GM18517 (cell line): ENCODE measurements around the gene MYO15A.

Experiments used
- ATAC-seq: cut with Tn5 transposase; IDR thresholded peaks from one replicate; pipeline ENCODE4 v1.9.1; 2021; ENCODE audit warnings: mild to moderate bottlenecking, moderate library complexity; ENCODE audit not compliant: unreplicated experiment

Gene MYO15A

DNA sequence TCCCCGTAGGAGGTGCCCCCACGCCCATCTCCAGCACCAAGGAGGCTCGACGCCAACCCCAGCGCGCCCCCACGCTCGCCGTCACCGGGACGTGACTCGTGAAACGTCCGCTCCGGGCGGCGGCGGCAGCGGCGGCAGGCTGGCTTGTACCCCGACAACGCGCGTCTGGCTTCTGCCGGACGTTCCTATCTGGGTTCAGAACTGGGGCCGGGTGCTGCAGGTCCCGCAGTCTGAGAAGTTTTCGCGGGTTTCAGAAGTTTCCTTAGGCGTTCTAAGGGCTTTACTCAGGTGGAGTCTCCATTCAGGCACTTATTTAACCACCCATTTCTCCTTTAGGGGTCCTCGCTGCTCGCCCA lies 74.4 kb downstream of the MYO15A start:
- peak; percentile 20 for ATAC-seq

DNA sequence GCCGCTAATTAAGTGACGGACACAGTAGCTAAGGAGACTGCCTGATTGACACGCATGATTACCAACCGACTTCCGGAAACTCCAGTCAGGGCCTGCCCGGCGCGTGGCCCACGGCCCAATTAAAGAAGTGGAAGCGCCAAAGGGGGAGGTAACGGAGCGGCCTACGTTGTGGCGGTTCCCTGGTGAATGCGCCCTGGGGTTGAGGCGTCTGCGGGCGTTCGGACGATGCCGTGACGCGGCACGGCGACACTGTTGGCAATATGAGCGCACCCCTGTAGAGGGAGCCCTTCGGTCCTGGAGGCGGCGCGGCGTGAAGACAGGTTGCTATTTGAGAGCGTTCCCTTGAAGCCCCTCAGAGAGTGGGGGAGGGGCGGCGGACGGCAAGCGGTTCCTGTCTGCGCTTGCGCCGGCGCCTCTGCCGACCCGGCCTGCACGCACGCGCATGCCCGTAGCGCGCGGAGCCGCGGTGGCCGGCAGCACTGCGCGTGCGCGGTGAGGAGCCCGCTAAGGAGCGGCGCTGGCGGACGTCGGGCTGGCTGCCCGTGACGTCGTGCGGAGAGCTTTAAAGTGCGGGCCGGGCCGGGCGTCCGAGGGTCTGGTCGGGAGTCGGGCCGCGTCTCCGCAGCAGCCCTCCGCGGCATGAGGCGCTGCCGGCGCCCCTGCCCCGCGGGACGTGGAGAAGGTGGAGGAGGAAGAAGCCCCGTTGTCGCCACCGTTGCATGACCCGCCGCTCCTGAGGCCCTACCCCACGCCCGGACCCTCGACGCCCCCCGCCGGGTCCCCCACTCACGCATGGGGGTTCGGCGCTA lies 75.0 kb downstream of the MYO15A start, which contains the start of gene ALKBH5:
ALKBH5 (plus strand) TSS at position 495 of the 809 bp plus-strand sequence. CDS start 416 bp downstream, outside the sequence.
- peak; percentile 85 for ATAC-seq

- no peak for ATAC-seq
These were observed 75.8 kb downstream of the MYO15A start for GRCh38 chr17:18184143-18185031.

DNA sequence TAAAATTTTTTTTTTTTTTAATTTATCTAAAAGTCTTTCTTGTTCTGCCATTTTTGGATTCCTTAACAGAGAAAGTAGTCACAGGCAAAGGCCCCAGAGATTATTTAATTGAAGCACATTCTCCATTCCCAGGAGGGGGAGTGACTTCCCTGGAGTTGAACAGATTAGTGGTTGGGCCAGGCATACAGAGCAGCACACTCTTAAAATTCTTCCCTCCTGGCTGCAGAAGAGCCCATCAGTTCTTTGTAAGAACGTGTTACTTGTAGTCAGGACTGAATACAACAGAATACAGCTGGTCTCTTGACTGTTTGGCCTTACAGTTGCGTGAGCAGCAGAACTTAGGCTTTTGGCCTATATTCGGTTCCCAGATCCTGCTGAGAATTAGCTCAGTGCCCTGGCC lies 76.8 kb downstream of the MYO15A start:
- no peak for ATAC-seq

- no peak for ATAC-seq
These were observed 77.5 kb downstream of the MYO15A start for GRCh38 chr17:18185832-18186626.

DNA sequence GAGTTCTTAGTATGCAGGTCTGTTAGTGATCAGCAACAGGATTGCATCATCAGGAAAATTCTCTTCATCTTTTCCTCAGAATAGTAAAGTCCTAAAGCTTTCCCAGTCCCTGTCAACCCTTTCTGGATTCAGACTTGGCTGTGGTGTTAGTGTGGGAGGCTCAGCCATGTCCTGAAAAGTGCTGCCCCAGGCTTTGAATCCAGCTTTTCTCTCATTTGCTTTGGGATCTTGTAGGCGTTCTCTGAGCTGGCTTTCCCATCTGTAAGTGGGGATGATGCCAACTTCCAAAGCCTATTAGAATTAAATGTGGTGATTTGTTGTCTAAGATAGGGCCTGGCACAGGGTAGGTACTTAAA lies 78.0 kb downstream of the MYO15A start:
- ATAC-seq = no peak

- ATAC-seq = no peak
These were observed 78.7 kb downstream of the MYO15A start for GRCh38 chr17:18187226-18187625.

DNA sequence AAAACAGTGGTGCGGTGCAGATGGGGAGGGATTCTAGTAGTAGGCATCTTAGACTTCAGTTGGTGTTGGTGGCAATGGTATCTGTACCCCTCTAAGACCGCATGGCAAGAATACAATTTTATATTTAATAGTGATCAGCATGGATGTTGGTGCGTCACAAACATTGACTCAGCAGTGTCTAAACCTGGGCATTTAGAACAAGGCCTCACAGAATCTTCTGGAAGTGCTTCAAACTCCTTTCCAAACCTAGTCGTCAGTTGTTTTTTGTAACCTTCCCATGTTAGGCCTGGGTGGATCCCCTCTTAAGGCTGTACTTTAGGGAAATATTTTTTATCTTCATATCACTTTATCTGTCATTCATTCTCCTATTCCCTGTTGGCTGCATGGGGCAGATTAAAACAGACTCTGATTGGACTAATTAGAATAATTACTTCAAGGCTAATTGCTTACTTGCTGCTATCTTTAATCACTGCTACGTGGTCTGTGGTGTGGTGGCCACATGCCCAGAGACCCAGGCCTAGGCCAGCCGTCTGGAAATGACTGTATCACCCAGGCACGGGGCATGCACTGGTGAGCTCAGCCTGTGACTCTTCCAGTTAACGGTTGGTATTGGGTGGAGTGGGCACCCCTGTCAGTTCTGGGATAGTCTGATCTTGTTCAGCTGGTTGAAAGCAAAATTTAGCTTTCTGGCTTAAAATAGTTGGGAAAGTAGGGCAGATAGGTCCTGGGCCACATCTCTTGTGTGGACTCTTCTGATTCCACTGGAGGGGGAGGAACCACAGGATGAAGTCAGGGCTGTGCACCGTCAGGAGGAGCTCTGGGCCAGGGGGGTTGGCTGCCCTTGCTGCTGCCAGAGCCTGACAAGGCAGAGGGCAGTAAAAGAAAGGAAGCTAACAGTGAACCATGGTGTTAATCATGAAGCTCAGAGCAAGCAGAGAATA lies 79.5 kb downstream of the MYO15A start:
- ATAC-seq = no peak

GRCh38 chr17:18190628-18191235 lies 82.2 kb downstream of the MYO15A start:
- no peak for ATAC-seq

GRCh38 chr17:18191236-18191667 lies 82.7 kb downstream of the MYO15A start:
- no peak for ATAC-seq

- ATAC-seq = no peak
These were observed 83.4 kb downstream of the MYO15A start for GRCh38 chr17:18191967-18192366.

DNA sequence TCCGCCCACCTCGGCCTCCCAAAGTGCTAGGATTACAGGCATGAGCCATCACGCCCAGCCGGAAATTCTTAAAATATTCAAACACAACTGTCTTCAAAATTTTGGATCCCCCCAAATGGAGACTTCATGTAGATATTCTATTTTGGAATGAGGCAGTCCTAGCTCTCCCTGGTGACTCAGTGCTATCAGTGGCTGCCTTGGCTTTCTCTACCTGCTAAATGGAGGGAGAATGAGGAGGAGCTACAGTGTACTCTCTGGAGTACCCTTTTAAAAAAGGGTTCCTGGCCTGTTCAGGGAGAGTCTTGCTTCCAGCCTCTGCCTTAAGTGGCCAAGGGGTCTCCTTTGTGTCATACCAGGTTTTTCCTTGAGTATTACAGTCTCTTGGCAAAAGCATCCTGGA lies 85.8 kb downstream of the MYO15A start:
- no peak for ATAC-seq

DNA sequence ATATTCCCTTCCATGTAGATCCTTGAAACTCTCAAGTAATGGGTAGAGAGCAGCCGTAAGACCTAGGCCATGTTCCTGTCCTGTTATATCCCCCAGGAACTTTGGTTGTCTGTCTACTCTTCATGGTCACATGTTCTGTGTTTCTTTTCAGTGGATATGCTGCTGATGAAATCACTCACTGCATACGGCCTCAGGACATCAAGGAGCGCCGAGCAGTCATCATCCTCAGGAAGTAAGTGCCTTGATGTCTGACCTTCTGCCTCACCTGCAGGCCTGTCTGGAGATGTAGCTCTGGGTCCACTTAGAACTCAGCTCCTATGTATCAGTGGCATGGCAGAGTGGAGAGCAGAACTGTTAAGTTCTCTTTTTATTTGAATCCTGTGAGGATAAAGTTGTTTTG lies 86.2 kb downstream of the MYO15A start:
- ATAC-seq = no peak

GRCh38 chr17:18195246-18195645 lies 86.7 kb downstream of the MYO15A start:
- no peak for ATAC-seq

DNA sequence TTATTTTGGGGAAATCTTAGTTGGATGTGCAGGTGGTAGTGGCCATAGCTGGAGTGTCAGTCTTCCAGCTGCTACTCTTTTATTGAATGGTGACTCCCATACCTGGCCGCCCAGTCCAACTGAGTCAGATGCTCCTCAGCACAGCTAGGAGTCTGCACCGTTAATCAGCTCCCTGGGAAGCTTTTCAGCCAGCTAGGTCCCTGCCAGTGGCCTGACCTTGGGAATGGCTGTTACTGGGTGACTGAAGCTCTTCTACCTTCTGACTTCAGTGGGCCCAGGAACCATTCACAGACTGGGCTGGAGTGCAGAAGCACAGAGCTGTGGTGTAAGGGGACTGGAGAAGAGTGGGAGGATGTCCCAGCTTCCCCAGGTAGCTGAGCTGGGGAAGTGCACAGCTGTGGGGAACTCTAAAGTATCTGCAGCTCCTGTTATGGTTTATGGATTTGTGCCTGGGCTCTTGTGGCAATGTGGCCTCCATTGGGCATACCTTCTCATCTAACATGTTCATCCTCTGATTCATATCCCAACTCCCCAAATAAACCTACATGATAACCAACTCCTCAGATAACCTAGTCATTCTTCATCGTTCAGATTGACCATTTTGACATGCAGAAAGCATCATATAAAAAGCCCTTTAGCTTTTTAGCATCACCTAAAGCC lies 89.1 kb downstream of the MYO15A start:
- no peak for ATAC-seq

- ATAC-seq = no peak
These were observed 90.0 kb downstream of the MYO15A start for GRCh38 chr17:18198530-18198929.

GRCh38 chr17:18201108-18201507 lies 92.6 kb downstream of the MYO15A start:
- ATAC-seq = no peak

DNA sequence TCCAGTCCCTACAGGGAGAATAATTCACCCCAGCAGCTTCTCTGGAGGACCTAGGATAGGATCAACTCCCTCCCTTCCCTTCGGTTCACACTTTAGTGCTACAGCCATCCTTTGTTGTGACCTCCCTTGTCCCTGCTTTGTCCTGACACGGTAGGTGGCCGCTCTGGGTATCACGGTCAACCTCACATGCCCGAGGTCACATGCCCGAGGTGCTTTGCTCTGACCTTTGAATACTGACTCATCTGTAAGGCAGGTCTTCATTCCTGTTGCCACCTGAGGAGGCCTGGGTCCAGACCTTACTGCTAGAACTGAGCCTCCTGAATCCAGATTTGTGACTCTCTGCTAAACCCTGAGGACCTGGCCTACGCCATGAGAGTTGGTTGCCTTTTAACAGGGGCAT lies 94.8 kb downstream of the MYO15A start:
- ATAC-seq = no peak

GRCh38 chr17:18205861-18206260 lies 97.3 kb downstream of the MYO15A start:
- no peak for ATAC-seq
